Fibroblast of lung (primary cell): ENCODE results near the gene RAPGEF6. TPM values are rescaled to one million over a fixed set of nuclear protein-coding genes. Genes with fewer than 3 reads are reported as not detected.
A peak's percentile ranks its signal among the peaks of the same experiment; 100 is the strongest.

Source experiments
- DNase-seq, 2 donors: peaks; one replicate each; pipeline versions ENCODE4 v3.0.0 to v3.0.0-alpha.2; 2010; ENCODE audit warnings: low read depth in 2 of 2
- H2AFZ ChIP-seq: 2 replicates; pipeline ENCODE4 v1.5.1; 2012; ENCODE audit warnings: low read length, control low read depth, inconsistent platforms
- H3K27ac ChIP-seq: 2 replicates; pipeline ENCODE4 v1.5.1; 2011; ENCODE audit warnings: low read length, control low read depth; ENCODE audit not compliant: insufficient read depth
- H3K27me3 ChIP-seq: 2 replicates; pipeline ENCODE4 v1.5.1; 2011; ENCODE audit warnings: mild to moderate bottlenecking, low read length; ENCODE audit not compliant: control insufficient read depth, insufficient read depth
- H3K36me3 ChIP-seq: 2 replicates; pipeline ENCODE4 v1.5.1; 2011; ENCODE audit warnings: low read length; ENCODE audit not compliant: control insufficient read depth, insufficient read depth
- H3K4me1 ChIP-seq: 2 replicates; pipeline ENCODE4 v1.5.1; 2011; ENCODE audit warnings: low read length; ENCODE audit not compliant: control insufficient read depth, insufficient read depth; ENCODE audit errors: extremely low read depth
- H3K4me2 ChIP-seq: 2 replicates; pipeline ENCODE4 v1.5.1; 2011; ENCODE audit warnings: low read length, control low read depth; ENCODE audit not compliant: insufficient read depth; ENCODE audit errors: extremely low read depth
- H3K4me3 ChIP-seq, 4 experiments: fragments of 200-600 bp in 1 of 4; sonication (generic) in 1 of 4; replicated peaks in 1 of 4; 2 replicates each; pipeline ENCODE4 v1.5.1; 2011 to 2016; ENCODE audit warnings: low read length in 4 of 4, low read depth in 3 of 4, mild to moderate bottlenecking in 3 of 4, control low read depth in 2 of 4, inconsistent platforms in 1 of 4, mixed read lengths in 1 of 4; ENCODE audit not compliant: insufficient read depth in 1 of 4; ENCODE audit errors: control extremely low read depth in 1 of 4
- H3K79me2 ChIP-seq: 2 replicates; pipeline ENCODE4 v1.5.1; 2012; ENCODE audit warnings: mild to moderate bottlenecking, low read length, inconsistent platforms; ENCODE audit not compliant: control insufficient read depth, insufficient read depth
- H3K9ac ChIP-seq: 2 replicates; pipeline ENCODE4 v1.5.1; 2011; ENCODE audit warnings: mild to moderate bottlenecking, low read length, control low read depth; ENCODE audit not compliant: insufficient read depth
- H3K9me3 ChIP-seq: 2 replicates; pipeline ENCODE4 v1.5.1; 2012; ENCODE audit warnings: low read depth, low read length; ENCODE audit not compliant: control insufficient read depth, insufficient read depth
- H4K20me1 ChIP-seq: 2 replicates; pipeline ENCODE4 v1.5.1; 2011; ENCODE audit warnings: low read length; ENCODE audit not compliant: control insufficient read depth, insufficient read depth; ENCODE audit errors: extremely low read depth
- EZH2 ChIP-seq: IDR thresholded peaks from 2 replicates; pipeline ENCODE4 v1.5.1; 2012; ENCODE audit warnings: low read length, control low read depth, mild to moderate bottlenecking; ENCODE audit errors: missing control alignments
- polyA plus RNA-seq, 2 donors: library from polyadenylated mRNA; depleted of rRNA in 1 of 2; stranded (reverse) in 1 of 2; unstranded in 1 of 2; fragments of >200 nt; gene quantifications; 2 replicates each; pipeline ENCODE4 v1.2.1, GENCODE V29; 2011 to 2012; ENCODE audit warnings: missing spikeins in 1 of 2
- total RNA-seq: library from RNA; depleted of rRNA; stranded (reverse); fragments of >200 nt; gene quantifications from 2 replicates; pipeline ENCODE4 v1.2.1, GENCODE V29; 2014
- TF ChIP-seq, protein P1 (sequence below), 2 donors: IDR thresholded peaks in 1 of 2; conservative IDR thresholded peaks in 1 of 2; 1 replicate in 1 of 2; 2 replicates in 1 of 2; pipeline ENCODE4 v1.5.1; 2011 to 2012; ENCODE audit warnings: low read length in 2 of 2, control low read depth in 1 of 2, inconsistent platforms in 1 of 2, low read depth in 1 of 2, mild to moderate bottlenecking in 1 of 2

Gene RAPGEF6
- total and polyA plus RNA-seq, 2 donors (not counting 1 experiment from before 2014, with no cell fraction given), result 10.2 to 35.7 TPM

DNA sequence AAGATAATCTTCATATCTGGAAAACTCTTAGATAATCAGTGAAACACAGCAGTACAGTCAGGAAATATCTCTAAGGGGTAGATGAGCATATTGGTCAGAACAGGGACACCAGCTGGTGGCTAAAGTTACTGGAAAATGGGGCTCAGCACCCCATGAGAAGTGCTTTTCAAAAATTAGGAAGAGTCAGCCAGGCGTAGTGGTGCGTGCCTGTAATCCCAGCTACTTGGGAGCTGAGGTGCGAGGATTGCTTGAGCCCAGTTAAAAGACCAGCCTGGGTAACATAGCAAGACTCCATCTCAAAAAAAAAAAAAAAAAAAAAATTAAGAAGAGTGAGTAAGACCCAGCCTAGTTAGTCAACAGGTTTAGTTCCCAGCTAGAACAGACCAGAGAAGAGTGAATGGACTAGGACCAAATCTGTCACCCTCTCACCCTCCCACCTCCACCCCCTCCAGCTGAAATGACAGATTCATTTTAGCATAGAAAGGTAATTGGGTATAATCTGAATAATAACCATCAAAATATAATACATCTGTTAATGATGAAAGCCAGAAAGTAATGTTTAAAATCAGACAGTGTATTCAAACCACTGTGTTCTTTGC lies 250.3 kb downstream of the RAPGEF6 start:
- H3K27me3 ChIP-seq, result no peaks in the 10 kb centered on the region
- no peak overlapping the region for H3K4me2 ChIP-seq
- H3K79me2 ChIP-seq, result no peaks in the 10 kb centered on the region
- no peak overlapping the region for H3K9ac ChIP-seq
- H4K20me1 ChIP-seq, result no peaks in the 10 kb centered on the region
- H2AFZ ChIP-seq, result no peak overlapping the region
- H3K36me3 ChIP-seq, result no peaks in the 10 kb centered on the region
- DNase-seq, result peak in 1 of 2 donors; percentile 14
- peaks cover under 1% of the 10 kb centered on the region for H3K4me1 ChIP-seq
- H3K27ac ChIP-seq, result no peak overlapping the region
- no peak for TF ChIP-seq EZH2
- no peaks in the 10 kb centered on the region for H3K9me3 ChIP-seq
- H3K4me3 ChIP-seq, result no peak overlapping the region

DNA sequence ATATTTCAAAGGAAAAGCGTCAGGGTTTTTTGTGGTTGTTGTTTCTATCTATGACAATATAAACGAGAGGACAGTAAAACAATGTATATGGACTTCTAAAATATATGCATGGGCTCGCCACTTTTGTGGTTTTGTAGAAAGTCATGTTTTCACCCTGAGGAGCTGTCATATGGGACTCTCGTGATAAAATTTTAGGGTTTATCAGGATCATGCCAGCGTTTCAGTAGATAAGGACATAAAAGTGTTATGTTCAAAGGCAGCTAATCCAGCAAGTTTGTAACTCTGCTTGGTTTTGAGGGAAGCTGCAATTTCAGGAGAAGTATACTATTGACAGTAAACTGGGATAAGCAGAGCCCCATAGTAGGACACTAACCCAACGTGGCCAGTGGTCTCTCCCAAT lies 250.9 kb downstream of the RAPGEF6 start:
- Histone ChIP-seq H3K9me3 (no peaks in the 10 kb centered on the region), H3K27me3 (no peaks in the 10 kb centered on the region), H3K36me3 (no peaks in the 10 kb centered on the region), H3K79me2 (no peaks in the 10 kb centered on the region), H3K4me2 (no peak overlapping the region), H4K20me1 (no peaks in the 10 kb centered on the region), H2AFZ (no peak overlapping the region), H3K4me1 (peaks cover 2% of the 10 kb centered on the region), H3K9ac (no peak overlapping the region), H3K4me3 (no peak overlapping the region), H3K27ac (no peak overlapping the region)
- DNase-seq, result no peak
- TF ChIP-seq, protein P1, sequence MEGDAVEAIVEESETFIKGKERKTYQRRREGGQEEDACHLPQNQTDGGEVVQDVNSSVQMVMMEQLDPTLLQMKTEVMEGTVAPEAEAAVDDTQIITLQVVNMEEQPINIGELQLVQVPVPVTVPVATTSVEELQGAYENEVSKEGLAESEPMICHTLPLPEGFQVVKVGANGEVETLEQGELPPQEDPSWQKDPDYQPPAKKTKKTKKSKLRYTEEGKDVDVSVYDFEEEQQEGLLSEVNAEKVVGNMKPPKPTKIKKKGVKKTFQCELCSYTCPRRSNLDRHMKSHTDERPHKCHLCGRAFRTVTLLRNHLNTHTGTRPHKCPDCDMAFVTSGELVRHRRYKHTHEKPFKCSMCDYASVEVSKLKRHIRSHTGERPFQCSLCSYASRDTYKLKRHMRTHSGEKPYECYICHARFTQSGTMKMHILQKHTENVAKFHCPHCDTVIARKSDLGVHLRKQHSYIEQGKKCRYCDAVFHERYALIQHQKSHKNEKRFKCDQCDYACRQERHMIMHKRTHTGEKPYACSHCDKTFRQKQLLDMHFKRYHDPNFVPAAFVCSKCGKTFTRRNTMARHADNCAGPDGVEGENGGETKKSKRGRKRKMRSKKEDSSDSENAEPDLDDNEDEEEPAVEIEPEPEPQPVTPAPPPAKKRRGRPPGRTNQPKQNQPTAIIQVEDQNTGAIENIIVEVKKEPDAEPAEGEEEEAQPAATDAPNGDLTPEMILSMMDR (conservative IDR thresholded peaks at IDR 0.05 in 1 of 2, IDR thresholded peaks at IDR 0.05 in 1 of 2; ENCODE audit: low read depth in 1 of 2, low read length in 2 of 2), result no peak
- TF ChIP-seq EZH2, result no peak

DNA sequence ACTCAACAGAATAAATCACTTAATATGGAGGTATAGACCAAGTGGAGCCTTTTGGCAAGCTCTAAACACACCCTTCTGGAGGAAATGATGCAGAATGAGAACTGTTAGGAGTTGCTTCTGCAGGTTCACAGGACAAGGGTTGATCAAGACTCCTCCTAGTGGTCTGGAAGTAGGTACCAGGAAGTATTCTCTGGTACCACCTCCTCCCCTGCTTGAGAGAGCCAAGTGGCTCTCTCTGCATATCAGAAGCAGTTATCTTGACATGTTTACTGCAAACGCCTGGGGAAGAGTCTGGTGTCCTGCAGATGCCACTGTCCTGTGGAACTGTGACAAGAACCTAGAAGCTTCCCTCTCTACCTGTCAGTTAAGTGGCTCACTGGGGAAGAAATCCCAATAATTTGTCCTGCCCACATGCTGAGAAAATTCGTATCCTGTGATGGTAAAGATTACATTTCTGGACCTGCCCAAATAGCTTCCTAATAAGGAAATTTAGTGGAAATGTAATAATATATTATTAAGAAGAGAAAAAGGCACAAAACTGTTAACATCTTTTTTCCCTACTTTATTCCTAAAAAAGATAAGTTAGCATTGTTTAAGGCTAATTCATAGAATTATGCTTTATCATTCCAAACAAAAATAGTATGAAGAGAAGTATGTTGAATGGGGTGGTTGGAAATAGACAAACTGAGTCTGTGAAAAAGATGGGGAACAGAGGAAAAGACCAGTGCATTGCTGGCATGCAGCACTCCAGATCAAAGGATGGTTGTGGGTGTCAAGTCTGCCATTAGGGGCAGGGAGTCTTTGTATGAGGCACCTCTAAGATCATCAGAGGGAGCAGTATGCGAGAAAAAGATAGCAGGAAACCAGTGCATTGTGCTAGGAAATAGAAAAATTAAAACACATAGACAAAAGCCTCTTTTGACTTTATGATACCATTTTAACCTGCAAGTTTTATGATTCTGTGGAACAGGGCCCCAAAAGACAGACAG lies 252.3 kb downstream of the RAPGEF6 start:
- no peaks in the 10 kb centered on the region for H3K79me2 ChIP-seq
- H3K9me3 ChIP-seq, result no peaks in the 10 kb centered on the region
- no peak overlapping the region for H3K9ac ChIP-seq
- H3K4me1 ChIP-seq, result peaks cover 10% of the 10 kb centered on the region
- H2AFZ ChIP-seq, result no peak overlapping the region
- DNase-seq, result peak; percentile 45 to 52
- no peak for TF ChIP-seq EZH2
- TF ChIP-seq, protein P1 (conservative IDR thresholded peaks at IDR 0.05 in 1 of 2, IDR thresholded peaks at IDR 0.05 in 1 of 2; ENCODE audit: low read depth in 1 of 2, low read length in 2 of 2), result peak; percentile 27 to 40
- no peak overlapping the region for H3K27ac ChIP-seq
- no peaks in the 10 kb centered on the region for H4K20me1 ChIP-seq
- H3K4me2 ChIP-seq, result no peak overlapping the region
- no peak overlapping the region for H3K4me3 ChIP-seq
- H3K36me3 ChIP-seq, result no peaks in the 10 kb centered on the region
- no peaks in the 10 kb centered on the region for H3K27me3 ChIP-seq
